HepG2 (cell line): ENCODE results near the gene RPS6KA2.

Source experiments
- FOSL2 ChIP-seq: sonication (generic); formaldehyde crosslinking; IDR thresholded peaks from 2 replicates; pipeline ENCODE4 v1.4.0; 2020; ENCODE audit warnings: missing genetic modification reagents
- FOXM1 ChIP-seq: sonication (generic); formaldehyde crosslinking; IDR thresholded peaks from 2 replicates; pipeline ENCODE4 v1.5.0; 2020; ENCODE audit warnings: missing genetic modification reagents
- NPAS2 ChIP-seq: sonication (generic); formaldehyde crosslinking; IDR thresholded peaks from 2 replicates; pipeline ENCODE4 v1.8.0; 2022; ENCODE audit warnings: mild to moderate bottlenecking, missing genetic modification reagents, borderline replicate concordance
- NR2C2 ChIP-seq: sonication (generic); formaldehyde crosslinking; IDR thresholded peaks from 2 replicates; pipeline ENCODE4 v1.4.0; 2020; ENCODE audit warnings: missing genetic modification reagents, mild to moderate bottlenecking, moderate library complexity, borderline replicate concordance
- RAD21 ChIP-seq: fragments of 450-650 bp; formaldehyde crosslinking; IDR thresholded peaks from 2 replicates; pipeline ENCODE4 v1.5.0; 2020; ENCODE audit warnings: mild to moderate bottlenecking
- SIN3A ChIP-seq: IDR thresholded peaks from 2 replicates; pipeline ENCODE4 v1.6.1; 2011; ENCODE audit warnings: low read depth, mild to moderate bottlenecking, control low read depth, low read length, borderline replicate concordance
- ZMYM2 ChIP-seq: sonication (generic); formaldehyde crosslinking; IDR thresholded peaks from 2 replicates; pipeline ENCODE4 v1.8.0; 2022; ENCODE audit warnings: mild to moderate bottlenecking, missing genetic modification reagents
- ZNF34 ChIP-seq: sonication (generic); formaldehyde crosslinking; IDR thresholded peaks from 2 replicates; pipeline ENCODE4 v1.4.0; 2020; ENCODE audit warnings: mild to moderate bottlenecking, missing genetic modification reagents, borderline replicate concordance
- TF ChIP-seq, protein P1 (sequence below): sonication (generic); formaldehyde crosslinking; IDR thresholded peaks from 2 replicates; pipeline ENCODE4 v1.4.0; 2020; ENCODE audit warnings: missing genetic modification reagents
- TF ChIP-seq, protein P2 (sequence below): sonication (generic); formaldehyde crosslinking; IDR thresholded peaks from 2 replicates; pipeline ENCODE4 v1.5.0; 2020; ENCODE audit warnings: mild to moderate bottlenecking, missing genetic modification reagents, moderate library complexity
- TF ChIP-seq, protein P3 (sequence below), 2 experiments: IDR thresholded peaks; 2 replicates each; pipeline ENCODE4 v1.6.1; 2011 to 2012; ENCODE audit warnings: low read length in 2 of 2, borderline replicate concordance in 1 of 2, low read depth in 1 of 2, mild to moderate bottlenecking in 1 of 2, moderate library complexity in 1 of 2
- TF ChIP-seq, protein P4 (sequence below): sonication (generic); formaldehyde crosslinking; IDR thresholded peaks from 2 replicates; pipeline ENCODE4 v1.8.0; 2022; ENCODE audit warnings: missing genetic modification reagents, mild to moderate bottlenecking, inconsistent platforms, borderline replicate concordance

DNA sequence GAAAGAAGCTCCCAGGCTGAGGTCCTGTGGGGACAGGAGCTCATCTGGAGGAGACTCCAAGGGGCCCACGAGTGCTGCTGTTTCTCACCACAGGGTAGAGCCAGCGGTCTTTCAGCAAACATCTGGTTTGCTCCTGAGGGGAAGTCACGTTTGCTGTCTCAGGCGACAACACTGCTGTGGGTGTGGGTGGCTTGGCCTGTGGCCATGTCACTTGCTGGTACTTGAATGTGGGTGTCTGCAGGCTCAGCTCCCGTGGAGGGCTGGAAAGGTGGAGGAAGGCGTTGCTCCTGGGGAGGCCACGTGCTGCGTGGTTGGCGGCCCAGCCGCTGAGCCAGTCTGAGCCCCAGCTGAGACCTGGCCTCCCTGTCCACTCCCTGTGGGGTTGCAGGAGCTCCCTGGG is 191.5 kb downstream of the RPS6KA2 start:
- TF ChIP-seq, protein P1, sequence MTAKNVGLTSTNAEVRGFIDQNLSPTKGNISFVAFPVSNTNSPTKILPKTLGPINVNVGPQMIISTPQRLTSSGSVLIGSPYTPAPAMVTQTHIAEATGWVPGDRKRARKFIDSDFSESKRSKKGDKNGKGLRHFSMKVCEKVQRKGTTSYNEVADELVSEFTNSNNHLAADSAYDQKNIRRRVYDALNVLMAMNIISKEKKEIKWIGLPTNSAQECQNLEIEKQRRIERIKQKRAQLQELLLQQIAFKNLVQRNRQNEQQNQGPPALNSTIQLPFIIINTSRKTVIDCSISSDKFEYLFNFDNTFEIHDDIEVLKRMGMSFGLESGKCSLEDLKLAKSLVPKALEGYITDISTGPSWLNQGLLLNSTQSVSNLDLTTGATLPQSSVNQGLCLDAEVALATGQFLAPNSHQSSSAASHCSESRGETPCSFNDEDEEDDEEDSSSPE = no peak
- TF ChIP-seq FOSL2 (CRISPR knock-in tag) (no peak), NR2C2 (CRISPR knock-in tag) (no peak), SIN3A (no peak), FOXM1 (CRISPR knock-in tag) (no peak), NPAS2 (no peak), ZNF34 (no peak), RAD21 (CRISPR knock-in tag) (no peak), ZMYM2 (no peak)
- TF ChIP-seq, protein P2, sequence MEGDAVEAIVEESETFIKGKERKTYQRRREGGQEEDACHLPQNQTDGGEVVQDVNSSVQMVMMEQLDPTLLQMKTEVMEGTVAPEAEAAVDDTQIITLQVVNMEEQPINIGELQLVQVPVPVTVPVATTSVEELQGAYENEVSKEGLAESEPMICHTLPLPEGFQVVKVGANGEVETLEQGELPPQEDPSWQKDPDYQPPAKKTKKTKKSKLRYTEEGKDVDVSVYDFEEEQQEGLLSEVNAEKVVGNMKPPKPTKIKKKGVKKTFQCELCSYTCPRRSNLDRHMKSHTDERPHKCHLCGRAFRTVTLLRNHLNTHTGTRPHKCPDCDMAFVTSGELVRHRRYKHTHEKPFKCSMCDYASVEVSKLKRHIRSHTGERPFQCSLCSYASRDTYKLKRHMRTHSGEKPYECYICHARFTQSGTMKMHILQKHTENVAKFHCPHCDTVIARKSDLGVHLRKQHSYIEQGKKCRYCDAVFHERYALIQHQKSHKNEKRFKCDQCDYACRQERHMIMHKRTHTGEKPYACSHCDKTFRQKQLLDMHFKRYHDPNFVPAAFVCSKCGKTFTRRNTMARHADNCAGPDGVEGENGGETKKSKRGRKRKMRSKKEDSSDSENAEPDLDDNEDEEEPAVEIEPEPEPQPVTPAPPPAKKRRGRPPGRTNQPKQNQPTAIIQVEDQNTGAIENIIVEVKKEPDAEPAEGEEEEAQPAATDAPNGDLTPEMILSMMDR (CRISPR knock-in tag) = no peak
- TF ChIP-seq, protein P3, sequence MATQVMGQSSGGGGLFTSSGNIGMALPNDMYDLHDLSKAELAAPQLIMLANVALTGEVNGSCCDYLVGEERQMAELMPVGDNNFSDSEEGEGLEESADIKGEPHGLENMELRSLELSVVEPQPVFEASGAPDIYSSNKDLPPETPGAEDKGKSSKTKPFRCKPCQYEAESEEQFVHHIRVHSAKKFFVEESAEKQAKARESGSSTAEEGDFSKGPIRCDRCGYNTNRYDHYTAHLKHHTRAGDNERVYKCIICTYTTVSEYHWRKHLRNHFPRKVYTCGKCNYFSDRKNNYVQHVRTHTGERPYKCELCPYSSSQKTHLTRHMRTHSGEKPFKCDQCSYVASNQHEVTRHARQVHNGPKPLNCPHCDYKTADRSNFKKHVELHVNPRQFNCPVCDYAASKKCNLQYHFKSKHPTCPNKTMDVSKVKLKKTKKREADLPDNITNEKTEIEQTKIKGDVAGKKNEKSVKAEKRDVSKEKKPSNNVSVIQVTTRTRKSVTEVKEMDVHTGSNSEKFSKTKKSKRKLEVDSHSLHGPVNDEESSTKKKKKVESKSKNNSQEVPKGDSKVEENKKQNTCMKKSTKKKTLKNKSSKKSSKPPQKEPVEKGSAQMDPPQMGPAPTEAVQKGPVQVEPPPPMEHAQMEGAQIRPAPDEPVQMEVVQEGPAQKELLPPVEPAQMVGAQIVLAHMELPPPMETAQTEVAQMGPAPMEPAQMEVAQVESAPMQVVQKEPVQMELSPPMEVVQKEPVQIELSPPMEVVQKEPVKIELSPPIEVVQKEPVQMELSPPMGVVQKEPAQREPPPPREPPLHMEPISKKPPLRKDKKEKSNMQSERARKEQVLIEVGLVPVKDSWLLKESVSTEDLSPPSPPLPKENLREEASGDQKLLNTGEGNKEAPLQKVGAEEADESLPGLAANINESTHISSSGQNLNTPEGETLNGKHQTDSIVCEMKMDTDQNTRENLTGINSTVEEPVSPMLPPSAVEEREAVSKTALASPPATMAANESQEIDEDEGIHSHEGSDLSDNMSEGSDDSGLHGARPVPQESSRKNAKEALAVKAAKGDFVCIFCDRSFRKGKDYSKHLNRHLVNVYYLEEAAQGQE (IDR thresholded peaks at IDR 0.05; ENCODE audit: borderline replicate concordance in 1 of 2, low read depth in 1 of 2, low read length in 2 of 2) = no peak
- TF ChIP-seq, protein P4, sequence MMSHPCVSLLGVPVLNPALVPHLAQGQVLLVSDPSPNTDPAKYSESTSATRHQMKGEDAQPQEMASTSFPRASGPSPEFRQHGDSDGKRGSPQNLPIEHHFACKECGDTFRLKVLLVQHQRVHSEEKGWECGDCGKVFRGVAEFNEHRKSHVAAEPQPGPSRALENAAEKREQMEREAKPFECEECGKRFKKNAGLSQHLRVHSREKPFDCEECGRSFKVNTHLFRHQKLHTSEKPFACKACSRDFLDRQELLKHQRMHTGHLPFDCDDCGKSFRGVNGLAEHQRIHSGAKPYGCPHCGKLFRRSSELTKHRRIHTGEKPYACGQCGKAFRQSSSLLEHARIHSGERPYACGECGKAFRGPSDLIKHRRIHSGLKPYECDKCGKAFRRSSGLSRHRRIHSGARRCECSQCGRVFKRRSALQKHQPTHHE (CRISPR knock-in tag) = no peak
